ENCODE measurements around the gene TAGLN. TPM values are rescaled to one million over a fixed set of nuclear protein-coding genes. Genes with fewer than 3 reads are reported as not detected.

TAGLN gene
- total and polyA plus RNA-seq, 10 donors = 117 to 1,088 (median 350) TPM

DNA sequence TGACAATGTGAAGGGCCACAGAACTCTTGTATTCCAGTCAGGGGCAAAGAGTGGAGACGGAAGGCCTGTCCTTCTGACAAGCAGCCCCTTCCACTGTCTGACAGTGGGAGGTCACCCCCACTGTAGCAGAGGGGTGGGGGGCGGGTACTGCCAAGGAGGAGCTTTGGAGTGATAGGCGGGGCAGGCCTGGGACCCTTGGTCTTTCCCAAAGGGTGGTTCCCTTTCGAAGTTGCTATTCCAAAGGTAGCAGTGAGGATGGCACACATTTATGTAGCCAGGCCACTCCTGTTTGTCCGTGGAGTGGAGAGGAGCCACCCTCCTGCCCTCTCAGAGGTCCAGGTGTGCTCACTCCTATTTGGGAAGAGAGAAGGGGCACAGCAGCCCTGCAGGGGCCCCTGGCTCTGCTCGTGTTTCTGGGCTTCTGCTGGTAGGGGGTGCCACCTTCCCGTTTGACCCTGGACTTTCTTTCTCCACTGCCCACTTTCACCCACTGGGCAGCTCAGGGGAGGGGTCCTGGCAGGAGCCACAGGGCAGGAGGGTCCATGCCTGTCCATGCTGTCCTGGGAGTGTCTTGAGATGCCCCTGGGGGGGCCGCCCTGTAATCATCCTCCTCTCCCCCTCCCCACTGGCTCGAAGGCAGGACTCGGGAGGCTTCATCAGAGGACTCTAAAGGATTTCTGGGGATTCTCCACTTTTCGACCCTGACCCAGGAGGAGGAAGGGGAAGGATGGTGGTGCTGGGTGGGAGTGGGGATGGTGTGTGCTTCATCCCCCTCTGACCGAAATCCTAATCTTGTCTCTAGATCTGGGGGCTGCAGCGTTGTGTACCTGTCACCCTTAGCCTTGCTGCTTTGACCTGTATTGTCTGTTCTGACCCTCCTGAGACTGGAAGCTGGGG is 994 bp downstream of the TAGLN start:
- intact Hi-C loops (cut with DNase I; ENCODE audit: low total_unique reads) = no loop called here
- peaks cover 0 to 73% (median 33%) of the 10 kb centered on the region in 6 donors for H3K36me3 ChIP-seq
- H3K27ac ChIP-seq = peak overlapping the region in 7 of 8 donors; percentile 52 to 81 (median 78)
- no peak for DNase-seq
- peak overlapping the region in 7 of 8 donors; percentile 7 to 57 (median 39) for H3K4me3 ChIP-seq
- peaks cover 0 to 65% (median 19%) of the 10 kb centered on the region in 6 donors for H3K4me1 ChIP-seq
- no peaks in the 10 kb centered on the region for H3K9me3 ChIP-seq
- H3K27me3 ChIP-seq (replicated peaks in 1 of 7) = peaks cover 0 to 5% (median 0%) of the 10 kb centered on the region in 7 donors
- WGBS, 5 donors = 64 to 77% (median 72%) methylated on average over 12 to 13 of the region's 13 CpGs
- no peak for TF ChIP-seq POLR2A (IDR thresholded peaks at IDR 0.05)
- TF ChIP-seq, protein P1, sequence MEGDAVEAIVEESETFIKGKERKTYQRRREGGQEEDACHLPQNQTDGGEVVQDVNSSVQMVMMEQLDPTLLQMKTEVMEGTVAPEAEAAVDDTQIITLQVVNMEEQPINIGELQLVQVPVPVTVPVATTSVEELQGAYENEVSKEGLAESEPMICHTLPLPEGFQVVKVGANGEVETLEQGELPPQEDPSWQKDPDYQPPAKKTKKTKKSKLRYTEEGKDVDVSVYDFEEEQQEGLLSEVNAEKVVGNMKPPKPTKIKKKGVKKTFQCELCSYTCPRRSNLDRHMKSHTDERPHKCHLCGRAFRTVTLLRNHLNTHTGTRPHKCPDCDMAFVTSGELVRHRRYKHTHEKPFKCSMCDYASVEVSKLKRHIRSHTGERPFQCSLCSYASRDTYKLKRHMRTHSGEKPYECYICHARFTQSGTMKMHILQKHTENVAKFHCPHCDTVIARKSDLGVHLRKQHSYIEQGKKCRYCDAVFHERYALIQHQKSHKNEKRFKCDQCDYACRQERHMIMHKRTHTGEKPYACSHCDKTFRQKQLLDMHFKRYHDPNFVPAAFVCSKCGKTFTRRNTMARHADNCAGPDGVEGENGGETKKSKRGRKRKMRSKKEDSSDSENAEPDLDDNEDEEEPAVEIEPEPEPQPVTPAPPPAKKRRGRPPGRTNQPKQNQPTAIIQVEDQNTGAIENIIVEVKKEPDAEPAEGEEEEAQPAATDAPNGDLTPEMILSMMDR (IDR thresholded peaks at IDR 0.05 in 8 of 11, conservative IDR thresholded peaks at IDR 0.05 in 3 of 11) = no peak
- no peak for TF ChIP-seq POLR2AphosphoS5 (IDR thresholded peaks at IDR 0.05)

DNA sequence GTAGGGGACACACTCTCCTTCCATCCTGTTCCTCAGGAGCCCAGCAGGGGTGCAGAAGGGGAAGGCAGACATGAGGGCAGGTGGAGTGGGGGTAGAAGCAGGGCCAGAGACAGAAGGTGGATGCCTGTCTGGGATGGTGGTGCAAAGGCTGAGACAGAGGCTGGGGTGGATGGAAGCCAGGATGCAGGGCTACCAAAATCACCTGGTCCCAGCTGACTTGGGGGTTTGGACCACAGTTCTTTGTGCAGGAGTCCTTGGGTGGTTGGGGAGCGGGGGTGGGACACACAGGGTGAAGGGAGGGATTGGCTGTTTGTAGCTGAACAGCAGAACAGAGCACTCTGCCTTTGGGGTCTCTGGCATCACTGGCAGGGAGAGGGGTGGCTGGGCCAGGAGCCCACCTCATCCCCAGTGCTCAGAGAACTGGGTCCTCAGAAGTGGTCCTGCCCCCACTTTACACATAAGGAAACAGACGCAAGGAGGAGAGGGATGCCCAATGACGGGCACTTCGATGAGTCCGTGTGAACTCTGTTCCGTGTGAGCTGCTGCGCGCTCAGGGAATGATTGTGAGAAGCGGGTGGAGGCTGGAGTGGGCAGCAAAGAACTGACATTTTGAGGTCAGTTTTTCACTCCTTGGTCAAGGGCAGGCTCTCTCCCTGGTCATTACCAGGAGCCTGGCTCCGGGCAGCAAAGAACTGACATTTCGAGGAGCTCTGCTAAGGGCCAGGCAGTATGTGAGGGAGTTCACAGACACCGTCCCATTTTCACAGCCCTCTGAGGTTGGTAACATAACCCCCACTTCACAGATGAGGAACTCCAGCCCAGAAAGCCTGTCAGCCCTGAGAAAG is 1.9 kb downstream of the TAGLN start:
- TF ChIP-seq POLR2A (IDR thresholded peaks at IDR 0.05) = no peak
- TF ChIP-seq POLR2AphosphoS5 (IDR thresholded peaks at IDR 0.05) = peak in 2 of 3 donors; percentile 25 to 42
- TF ChIP-seq, protein P1 (IDR thresholded peaks at IDR 0.05 in 8 of 11, conservative IDR thresholded peaks at IDR 0.05 in 3 of 11) = no peak
- DNase-seq = no peak
- H3K4me1 ChIP-seq = peaks cover 0 to 69% (median 22%) of the 10 kb centered on the region in 6 donors
- H3K9me3 ChIP-seq = no peaks in the 10 kb centered on the region
- peak overlapping the region in 7 of 8 donors; percentile 1 to 81 (median 78) for H3K27ac ChIP-seq
- WGBS, 5 donors = 70 to 93% (median 82%) methylated on average over 12 of the region's 12 CpGs
- H3K36me3 ChIP-seq = peaks cover 0 to 73% (median 32%) of the 10 kb centered on the region in 6 donors
- H3K27me3 ChIP-seq (replicated peaks in 1 of 7) = peaks cover 0 to 5% (median 0%) of the 10 kb centered on the region in 7 donors
- peak overlapping the region in 7 of 8 donors; percentile 4 to 57 (median 39) for H3K4me3 ChIP-seq
- intact Hi-C loops (cut with DNase I; ENCODE audit: low total_unique reads) = no loop called here

DNA sequence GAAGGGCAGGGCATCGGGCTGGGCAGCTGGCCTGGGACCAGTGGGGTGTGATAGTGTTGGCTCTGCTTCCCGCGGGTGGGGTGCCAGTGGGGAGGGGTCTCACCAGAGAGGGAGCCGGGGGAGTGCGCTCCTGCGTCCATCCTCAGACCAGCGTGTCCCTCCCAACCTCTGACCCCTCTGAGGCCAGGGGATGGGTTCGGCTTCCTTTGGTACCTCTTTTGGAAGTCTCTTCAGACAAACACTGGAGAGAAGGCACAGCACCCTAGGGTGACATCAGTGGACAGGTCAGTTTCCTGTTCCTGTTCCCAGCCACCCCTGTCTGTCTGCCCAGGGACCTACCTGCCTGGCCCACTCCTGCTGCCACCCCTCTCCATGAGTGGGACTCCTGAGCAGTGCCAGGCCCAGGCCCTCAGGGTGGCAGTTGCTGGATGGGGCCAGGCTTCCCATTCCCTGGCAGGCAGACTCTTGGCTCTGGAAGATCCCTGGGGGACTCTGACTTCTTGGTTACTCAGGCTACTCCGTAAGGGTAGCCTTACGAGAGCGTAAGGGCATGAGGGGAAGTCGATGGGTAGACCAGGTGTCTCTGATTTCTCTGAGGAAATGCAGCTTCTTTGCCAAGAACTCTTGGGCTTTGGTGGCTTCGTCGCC is 2.6 kb downstream of the TAGLN start:
- TF ChIP-seq, protein P1 (IDR thresholded peaks at IDR 0.05 in 8 of 11, conservative IDR thresholded peaks at IDR 0.05 in 3 of 11) = no peak
- TF ChIP-seq POLR2AphosphoS5 (IDR thresholded peaks at IDR 0.05) (peak in 2 of 3 donors; percentile 9 to 72), POLR2A (IDR thresholded peaks at IDR 0.05) (no peak)
- Histone ChIP-seq H3K36me3 (peaks cover 0 to 68% (median 28%) of the 10 kb centered on the region in 6 donors), H3K27me3 (replicated peaks in 1 of 7) (peaks cover 0 to 5% (median 0%) of the 10 kb centered on the region in 7 donors), H3K27ac (peak overlapping the region in 7 of 8 donors; percentile 1 to 81 (median 78)), H3K4me1 (peaks cover 0 to 69% (median 22%) of the 10 kb centered on the region in 6 donors), H3K4me3 (peak overlapping the region in 6 of 8 donors; percentile 4 to 57 (median 40)), H3K9me3 (no peaks in the 10 kb centered on the region)
- DNase-seq = no peak
- intact Hi-C loops (cut with DNase I; ENCODE audit: low total_unique reads) = no loop called here
- 63 to 80% (median 76%) methylated on average over 9 to 14 of the region's 14 CpGs for WGBS, 5 donors
